Neural crest cell (in vitro differentiated cells): Measurements from ENCODE around the gene PNPLA7. TPM values are rescaled to one million over a fixed set of nuclear protein-coding genes. Genes with fewer than 3 reads are reported as not detected.
"Not testable (repeated sequence)": the region's sequence is repeated elsewhere in the genome, so short reads cannot be mapped to it uniquely, and the experiment has no call there.

Experiments used
- DNase-seq: peaks from one replicate; pipeline ENCODE4 v3.0.0; 2021; ENCODE audit warnings: low read depth, mixed read lengths, low spot score
- H3K27ac Mint-ChIP-seq: one replicate; pipeline ENCODE4 v1.8.0; 2021; ENCODE audit warnings: mild to moderate bottlenecking, mixed read lengths; ENCODE audit not compliant: unreplicated experiment
- H3K27me3 Mint-ChIP-seq: 2 replicates; pipeline ENCODE4 v1.8.0; 2021; ENCODE audit warnings: low read depth, mild to moderate bottlenecking, mixed read lengths
- H3K36me3 Mint-ChIP-seq: 2 replicates; pipeline ENCODE4 v1.8.0; 2021; ENCODE audit warnings: low read depth, mild to moderate bottlenecking, mixed read lengths
- H3K4me1 Mint-ChIP-seq: 2 replicates; pipeline ENCODE4 v1.8.0; 2021; ENCODE audit warnings: mixed read lengths
- H3K4me3 Mint-ChIP-seq: one replicate; pipeline ENCODE4 v1.8.0; 2021; ENCODE audit warnings: mild to moderate bottlenecking, mixed read lengths
- H3K9me3 Mint-ChIP-seq: 2 replicates; pipeline ENCODE4 v1.8.0; 2021; ENCODE audit warnings: mixed read lengths
- long read RNA-seq: library from polyadenylated mRNA; unstranded; transcript quantifications from one replicate; pipeline ENCODE4 v2.0.0, GENCODE V29; 2020
- total RNA-seq: library from RNA; stranded (reverse); gene quantifications from 2 replicates; pipeline ENCODE4 v1.2.1, GENCODE V29; 2021
- TF ChIP-seq, protein P1 (sequence below): fragments of 200-600 bp; sonication (generic); conservative IDR thresholded peaks from 2 replicates; pipeline ENCODE4 v1.5.0; 2021; ENCODE audit warnings: antibody characterized with exemption, mild to moderate bottlenecking

The PNPLA7 gene
- 1.8 and 2.2 TPM in 2 replicates for total RNA-seq
- long read RNA-seq: 0 reads

DNA sequence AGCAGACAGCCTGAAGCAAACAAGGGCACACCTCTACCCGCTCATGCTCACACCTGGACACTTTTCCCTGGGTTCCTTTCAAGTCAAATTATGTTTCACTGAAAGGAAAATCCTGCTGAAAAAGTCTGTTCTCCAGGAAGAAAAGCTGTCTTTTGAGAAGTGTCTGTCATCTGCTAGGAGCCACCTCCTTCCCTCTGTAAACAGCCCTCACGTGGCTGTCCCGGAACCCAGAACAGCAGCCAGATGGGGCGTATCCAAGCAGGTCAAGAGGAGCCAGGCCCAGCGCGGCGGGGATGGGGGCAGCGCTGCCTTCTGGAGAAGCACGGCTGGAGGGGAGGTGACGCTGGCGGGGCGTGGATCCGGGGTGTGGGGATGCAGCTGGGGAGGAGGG, at the start of gene PNPLA7:
Gene PNPLA7, minus strand, starts transcription at position 172 of the 391 bp plus-strand sequence. CDS start 205 bp downstream, outside the sequence.
- H3K36me3 Mint-ChIP-seq: peaks cover 11% of the 10 kb centered on the region
- H3K27me3 Mint-ChIP-seq: peaks cover 4% of the 10 kb centered on the region
- DNase-seq: peak; percentile 51
- H3K27ac Mint-ChIP-seq: peak within 1 kb of the TSS; percentile 71
- H3K4me1 Mint-ChIP-seq: peaks cover 14% of the 10 kb centered on the region
- H3K9me3 Mint-ChIP-seq: no peaks in the 10 kb centered on the region
- peak within 1 kb of the TSS; percentile 90 for H3K4me3 Mint-ChIP-seq
- TF ChIP-seq, protein P1, sequence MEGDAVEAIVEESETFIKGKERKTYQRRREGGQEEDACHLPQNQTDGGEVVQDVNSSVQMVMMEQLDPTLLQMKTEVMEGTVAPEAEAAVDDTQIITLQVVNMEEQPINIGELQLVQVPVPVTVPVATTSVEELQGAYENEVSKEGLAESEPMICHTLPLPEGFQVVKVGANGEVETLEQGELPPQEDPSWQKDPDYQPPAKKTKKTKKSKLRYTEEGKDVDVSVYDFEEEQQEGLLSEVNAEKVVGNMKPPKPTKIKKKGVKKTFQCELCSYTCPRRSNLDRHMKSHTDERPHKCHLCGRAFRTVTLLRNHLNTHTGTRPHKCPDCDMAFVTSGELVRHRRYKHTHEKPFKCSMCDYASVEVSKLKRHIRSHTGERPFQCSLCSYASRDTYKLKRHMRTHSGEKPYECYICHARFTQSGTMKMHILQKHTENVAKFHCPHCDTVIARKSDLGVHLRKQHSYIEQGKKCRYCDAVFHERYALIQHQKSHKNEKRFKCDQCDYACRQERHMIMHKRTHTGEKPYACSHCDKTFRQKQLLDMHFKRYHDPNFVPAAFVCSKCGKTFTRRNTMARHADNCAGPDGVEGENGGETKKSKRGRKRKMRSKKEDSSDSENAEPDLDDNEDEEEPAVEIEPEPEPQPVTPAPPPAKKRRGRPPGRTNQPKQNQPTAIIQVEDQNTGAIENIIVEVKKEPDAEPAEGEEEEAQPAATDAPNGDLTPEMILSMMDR: no peak

DNA sequence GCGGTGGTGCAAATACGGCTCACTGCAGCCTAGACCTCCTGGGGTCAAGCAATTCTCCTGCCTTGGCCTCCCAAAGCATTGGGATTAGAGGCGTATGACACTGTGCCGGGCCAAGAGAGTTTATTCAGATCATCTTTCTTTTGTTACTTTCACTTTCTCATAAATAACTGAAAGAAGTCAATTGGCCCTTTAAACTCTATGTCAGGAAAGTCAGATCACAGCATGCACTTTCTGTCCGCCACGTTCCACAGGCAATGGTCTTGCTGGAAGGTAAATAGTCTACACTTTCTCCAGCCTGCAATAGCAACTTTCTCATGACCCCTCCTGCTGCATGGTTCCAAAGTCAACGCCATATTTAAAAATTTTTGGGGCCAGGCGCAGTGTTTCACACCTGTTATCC, 48.7 kb upstream of the PNPLA7 start:
- no peaks in the 10 kb centered on the region for H3K36me3 Mint-ChIP-seq

DNA sequence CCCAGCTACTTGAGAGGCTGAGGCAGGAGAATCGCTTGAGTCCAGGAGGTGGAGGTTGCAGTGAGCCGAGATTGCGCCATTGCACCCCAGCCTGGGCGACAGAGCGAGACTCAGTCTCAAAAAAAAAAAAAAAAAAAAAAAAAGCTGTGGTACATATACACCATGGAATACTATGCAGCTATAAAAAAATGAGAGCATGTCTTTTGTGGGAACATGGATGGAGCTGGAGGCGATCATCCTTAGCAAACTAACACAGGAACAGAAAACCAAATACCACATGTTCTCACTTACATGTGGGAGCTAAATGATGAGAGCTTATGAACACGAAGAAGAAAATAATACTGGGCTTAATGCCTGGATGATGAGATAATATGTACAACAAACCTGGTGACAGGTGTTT, 46.4 kb upstream of the PNPLA7 start:
- not testable (repeated sequence) for H3K4me1 Mint-ChIP-seq, H3K36me3 Mint-ChIP-seq, H3K27ac Mint-ChIP-seq, H3K4me3 Mint-ChIP-seq, DNase-seq, H3K27me3 Mint-ChIP-seq, H3K9me3 Mint-ChIP-seq

More for the DNA sequence above, 48.7 kb upstream of the PNPLA7 start:
- Mint-ChIP-seq H3K27ac (no peak overlapping the region), H3K27me3 (peaks cover 21% of the 10 kb centered on the region), H3K4me3 (no peak overlapping the region), H3K4me1 (peaks cover 8% of the 10 kb centered on the region), H3K9me3 (no peaks in the 10 kb centered on the region)
- no peak for DNase-seq
- TF ChIP-seq, protein P1: no peak

DNA sequence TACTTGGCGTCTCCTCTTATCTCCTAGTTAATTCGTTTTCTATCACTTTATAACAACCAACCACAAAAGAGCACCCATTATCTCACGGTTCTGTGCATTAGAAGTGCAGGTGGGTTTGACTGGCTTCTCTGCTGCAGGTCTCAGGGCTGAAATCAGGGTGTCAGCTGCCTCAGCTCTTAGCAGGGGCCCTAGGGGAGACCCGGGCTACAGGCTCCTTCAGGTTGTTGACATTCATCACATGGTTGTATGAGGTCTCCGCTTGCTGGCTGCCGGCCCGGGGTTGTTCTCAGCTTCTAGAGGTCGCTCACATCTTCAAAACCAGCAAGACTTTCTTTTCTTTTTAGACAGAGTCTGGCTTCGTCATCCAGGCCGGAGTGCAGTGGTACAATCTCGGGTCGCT, 43.0 kb upstream of the PNPLA7 start:
- peaks cover 17% of the 10 kb centered on the region for H3K4me1 Mint-ChIP-seq
- H3K4me3 Mint-ChIP-seq: peak overlapping the region; percentile 78
- H3K36me3 Mint-ChIP-seq: no peaks in the 10 kb centered on the region
- no peaks in the 10 kb centered on the region for H3K9me3 Mint-ChIP-seq
- TF ChIP-seq, protein P1: no peak
- peaks cover under 1% of the 10 kb centered on the region for H3K27me3 Mint-ChIP-seq
- no peak overlapping the region for H3K27ac Mint-ChIP-seq
- no peak for DNase-seq

DNA sequence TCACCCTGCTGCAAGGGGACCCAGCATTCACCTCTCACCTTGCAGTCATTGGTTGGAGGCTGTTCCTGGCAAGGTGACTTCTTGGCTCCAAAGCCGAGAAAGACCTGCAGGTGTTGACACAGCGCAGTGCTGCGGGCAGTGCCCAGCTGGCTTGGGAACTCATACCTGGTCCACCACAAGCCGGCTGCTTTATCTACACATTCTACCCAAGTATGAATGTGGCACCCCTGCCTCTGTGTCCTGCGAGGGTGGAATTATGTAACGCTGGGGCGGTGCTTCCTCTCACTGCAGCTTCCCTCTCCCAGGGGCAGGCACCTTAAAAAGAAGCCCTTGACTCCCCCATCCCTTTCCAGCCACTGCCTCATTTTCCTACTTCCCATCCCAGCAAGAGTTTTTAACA, 42.6 kb upstream of the PNPLA7 start:
- Mint-ChIP-seq H3K9me3 (no peaks in the 10 kb centered on the region), H3K27ac (no peak overlapping the region), H3K4me1 (peaks cover 21% of the 10 kb centered on the region), H3K27me3 (no peaks in the 10 kb centered on the region), H3K36me3 (peaks cover 3% of the 10 kb centered on the region), H3K4me3 (peak overlapping the region; percentile 78)
- no peak for DNase-seq
- TF ChIP-seq, protein P1: no peak

DNA sequence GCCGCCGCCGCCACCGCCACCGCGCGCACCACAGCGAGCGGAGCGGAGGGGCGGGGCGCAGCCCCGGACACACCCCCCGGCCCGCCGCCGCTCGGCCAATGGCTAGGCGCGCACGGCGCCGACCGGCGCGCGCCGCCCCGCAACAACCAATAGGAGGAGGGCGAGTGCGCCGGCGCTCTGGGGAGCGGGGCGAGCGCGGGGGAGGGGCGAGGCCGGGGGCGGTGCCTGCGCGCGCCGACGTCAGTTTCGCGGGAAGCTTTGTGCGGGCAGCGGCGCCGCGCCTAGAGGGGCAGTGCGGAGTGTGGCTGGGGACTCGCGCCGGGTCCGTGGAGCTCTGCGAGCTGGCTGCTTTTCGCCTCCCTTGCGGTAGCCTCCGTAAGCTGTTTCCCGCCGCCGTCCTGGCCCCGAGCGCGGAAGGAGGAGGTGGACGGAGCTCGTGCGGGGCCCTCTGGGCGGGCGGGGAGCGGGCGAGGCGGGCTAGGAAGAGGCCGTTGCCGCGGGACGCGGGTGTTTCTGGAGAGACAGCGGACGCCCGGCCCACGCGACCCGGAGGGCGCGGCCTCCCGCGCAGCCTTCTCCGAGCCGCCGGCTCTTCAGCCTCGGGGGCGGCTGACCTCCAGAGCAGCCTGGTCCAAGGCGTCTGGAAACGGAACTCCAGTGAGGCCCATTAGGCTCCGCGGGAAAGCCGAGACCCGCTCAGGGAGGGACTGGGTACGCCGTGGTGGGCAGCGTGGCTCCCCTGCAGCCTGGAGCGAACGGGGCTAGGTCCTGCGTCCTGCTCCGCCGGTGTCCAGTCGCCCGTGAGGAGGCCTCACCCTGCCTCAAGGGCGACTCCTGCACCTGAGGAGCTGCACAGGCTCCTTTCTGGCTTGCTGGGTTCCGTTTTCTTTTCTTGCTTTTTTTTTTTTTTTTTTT, 40.5 kb upstream of the PNPLA7 start, which contains the start of gene ZMYND19:
Gene ZMYND19, minus strand, starts transcription at position 44 of the 915 bp plus-strand sequence. CDS start 249 bp downstream, outside the sequence.
- TF ChIP-seq, protein P1: no peak
- H3K27me3 Mint-ChIP-seq: no peaks in the 10 kb centered on the region

More for the DNA sequence above, 40.5 kb upstream of the PNPLA7 start, which contains the start of gene ZMYND19:
- peak; percentile 91 for DNase-seq
- Mint-ChIP-seq H3K36me3 (peaks cover 4% of the 10 kb centered on the region), H3K4me1 (peaks cover 23% of the 10 kb centered on the region), H3K27ac (peak within 1 kb of the TSS; percentile 100), H3K4me3 (peak within 1 kb of the TSS; percentile 93), H3K9me3 (no peaks in the 10 kb centered on the region)
